ENCODE data around the gene SMIM13. TPM values are rescaled to one million over a fixed set of nuclear protein-coding genes. Genes with fewer than 3 reads are reported as not detected.
"Not testable (repeated sequence)": the region's sequence is repeated elsewhere in the genome, so short reads cannot be mapped to it uniquely, and the experiment has no call there.

SMIM13 gene
- total and polyA plus RNA-seq, 5 experiments from 2014 or later: 1.7 to 5.7 (median 3.0) TPM

DNA sequence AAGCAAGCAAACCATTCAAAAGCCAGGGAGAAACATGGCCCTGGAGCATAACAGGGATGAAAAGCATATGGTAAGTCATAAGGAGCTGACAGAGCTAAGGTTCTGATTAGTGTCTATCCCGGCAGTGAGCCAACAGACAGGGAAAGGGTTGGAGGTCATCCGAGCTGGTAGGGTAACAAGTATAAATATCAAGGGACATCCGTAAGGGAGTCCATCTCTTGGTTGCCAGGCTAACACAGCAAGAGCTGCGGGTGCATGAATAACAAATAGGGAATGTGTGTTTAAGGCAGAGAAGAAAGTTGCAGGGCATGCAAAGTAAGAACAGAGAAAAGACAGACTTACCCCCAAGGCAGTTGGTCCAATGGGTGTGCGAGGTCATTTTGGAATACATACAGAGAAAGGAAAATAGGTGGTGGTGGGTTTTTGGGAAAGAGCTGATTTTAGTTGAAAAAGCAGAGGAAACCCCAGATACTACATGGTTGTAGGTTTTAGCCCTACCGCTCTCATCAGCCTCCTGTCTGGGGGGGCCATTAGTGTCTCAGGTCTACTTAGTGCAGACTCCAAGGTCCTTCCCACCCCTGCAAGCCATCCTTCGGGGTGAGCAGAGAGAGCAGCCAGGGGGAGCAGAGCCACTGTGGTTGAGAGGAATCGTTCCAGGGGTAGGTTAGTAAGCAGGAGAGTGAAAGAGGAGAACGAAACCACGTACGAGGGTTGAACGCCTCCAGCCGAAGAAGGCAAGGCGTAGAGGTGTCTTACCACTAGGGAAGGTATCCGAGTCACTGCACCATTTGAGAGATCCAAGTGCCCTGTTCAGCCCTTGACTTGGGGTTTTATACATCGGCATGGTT lies 17.5 kb downstream of the SMIM13 start, which contains the start of gene ERVFRD-1:
ERVFRD-1 (minus strand) TSS at position 805 of the 848 bp plus-strand sequence. CDS start 6,415 bp downstream, outside the sequence.
- Mint-ChIP-seq H3K36me3 (peaks cover 0 to 2% (median 0%) of the 10 kb centered on the region in 3 donors), H3K27ac (peak within 1 kb of the TSS in 9 of 10 donors; percentile 47 to 80 (median 60)), H3K9me3 (no peaks in the 10 kb centered on the region), H3K27me3 (no peaks in the 10 kb centered on the region), H3K4me3 (peak within 1 kb of the TSS; percentile 46 to 84 (median 70)), H3K4me1 (peaks cover 20 to 45% (median 28%) of the 10 kb centered on the region in 4 donors)
- peak; percentile 28 to 45 for ATAC-seq
- POLR2A ChIA-PET: interaction anchor here (0.6 kb wide), 1 partner anchor 449 kb away, joined by 3 read pairs; no protein-coding TSS in a partner anchor
- no peak for DNase-seq

GRCh38 chr6:11111769-11112437 lies 18.3 kb downstream of the SMIM13 start:
- H3K4me1 Mint-ChIP-seq: peaks cover 18 to 38% (median 31%) of the 10 kb centered on the region in 4 donors

DNA sequence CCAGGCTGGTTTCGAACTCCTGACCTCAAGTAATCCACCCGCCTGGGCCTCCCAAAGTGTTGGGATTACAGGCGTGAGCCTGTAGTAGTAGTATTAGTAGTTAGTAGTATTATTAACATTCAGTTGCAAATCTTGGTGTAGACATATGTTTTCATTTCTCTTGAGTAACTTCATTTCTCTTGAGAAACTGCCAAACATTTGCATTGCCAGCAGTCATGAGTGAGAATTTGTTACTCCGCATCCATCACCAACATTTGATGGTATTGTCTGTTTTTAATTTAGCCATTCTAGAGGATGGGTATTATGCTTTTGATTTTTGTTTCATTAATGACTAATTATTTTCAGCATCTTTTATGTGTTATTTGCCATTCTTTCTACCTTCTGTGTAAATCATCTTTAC lies 19.4 kb downstream of the SMIM13 start:
- Mint-ChIP-seq H3K36me3 (peaks cover 0 to 1% (median 0%) of the 10 kb centered on the region in 3 donors), H3K27ac (no peak overlapping the region), H3K27me3 (no peaks in the 10 kb centered on the region), H3K4me3 (no peak overlapping the region), H3K9me3 (no peaks in the 10 kb centered on the region), H3K4me1 (peaks cover 14 to 32% (median 28%) of the 10 kb centered on the region in 4 donors)
- ATAC-seq: no peak
- POLR2A ChIA-PET: no interaction called here
- no peak for DNase-seq

More at GRCh38 chr6:11111769-11112437, 18.3 kb downstream of the SMIM13 start:
- Mint-ChIP-seq H3K27ac (peak overlapping the region in 9 of 10 donors; percentile 47 to 80 (median 60)), H3K27me3 (no peaks in the 10 kb centered on the region), H3K9me3 (no peaks in the 10 kb centered on the region), H3K36me3 (peaks cover 0 to 1% (median 0%) of the 10 kb centered on the region in 3 donors), H3K4me3 (peak overlapping the region; percentile 46 to 84 (median 70))
- ATAC-seq (peak in 1 of 2 donors; percentile 38), DNase-seq (no peak)
- POLR2A ChIA-PET: interaction anchor here (0.6 kb wide), 1 partner anchor 448 kb away, joined by 3 read pairs; no protein-coding TSS in a partner anchor

GRCh38 chr6:11115808-11116536 lies 22.3 kb downstream of the SMIM13 start:
- H3K36me3 Mint-ChIP-seq, POLR2A ChIA-PET, DNase-seq, H3K9me3 Mint-ChIP-seq, ATAC-seq, H3K4me3 Mint-ChIP-seq, H3K27ac Mint-ChIP-seq, H3K27me3 Mint-ChIP-seq: not testable (repeated sequence)
- H3K4me1 Mint-ChIP-seq: peaks cover 18 to 36% (median 31%) of the 10 kb centered on the region in 4 donors

DNA sequence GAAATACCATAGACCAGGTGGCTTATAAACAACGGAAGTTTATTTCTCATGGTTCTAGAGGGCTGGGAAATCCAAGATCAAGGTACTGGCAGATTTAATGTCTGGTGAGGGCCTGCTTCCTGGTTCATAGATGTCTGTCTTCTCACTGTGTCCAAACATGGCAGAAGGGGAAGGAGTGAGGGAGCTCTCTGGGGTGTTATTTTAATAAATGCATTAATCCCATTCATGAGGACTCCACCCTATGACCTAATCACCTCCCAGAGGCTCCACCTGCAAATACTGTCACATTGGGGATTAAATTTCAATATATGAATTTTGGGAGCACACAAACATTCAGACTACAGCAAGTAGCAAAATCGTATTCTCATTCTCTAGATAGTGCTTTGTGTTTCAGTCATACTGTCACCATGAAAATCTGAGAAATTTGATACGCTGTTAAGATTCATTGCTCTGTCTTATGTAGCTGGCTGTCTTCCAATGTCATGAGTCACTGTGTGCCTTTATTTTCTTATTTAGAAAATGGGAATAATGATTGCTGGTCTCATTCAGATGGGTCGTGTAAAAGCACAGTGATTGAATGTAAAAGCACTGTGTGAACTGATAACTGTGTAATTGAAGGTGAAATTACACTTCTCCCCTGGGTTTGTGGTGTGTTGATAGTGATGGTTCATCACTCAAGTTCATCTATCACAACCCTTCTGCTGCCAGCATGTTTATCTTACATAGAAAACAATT lies 26.8 kb downstream of the SMIM13 start:
- POLR2A ChIA-PET: no interaction called here
- Mint-ChIP-seq H3K4me3 (no peak overlapping the region), H3K27me3 (no peaks in the 10 kb centered on the region), H3K9me3 (peaks cover 0 to 1% (median 0%) of the 10 kb centered on the region in 9 donors), H3K4me1 (peaks cover 18 to 22% (median 19%) of the 10 kb centered on the region in 4 donors), H3K36me3 (peaks cover 5 to 7% (median 6%) of the 10 kb centered on the region in 3 donors), H3K27ac (no peak overlapping the region)
- ATAC-seq (no peak), DNase-seq (no peak)

GRCh38 chr6:11121851-11122250 lies 28.2 kb downstream of the SMIM13 start:
- no peak for DNase-seq
- Mint-ChIP-seq H3K27ac (peak overlapping the region in 1 of 10 donors; percentile 58), H3K9me3 (peaks cover 0 to 1% (median 0%) of the 10 kb centered on the region in 9 donors), H3K27me3 (no peaks in the 10 kb centered on the region), H3K36me3 (peaks cover 5 to 18% (median 9%) of the 10 kb centered on the region in 3 donors), H3K4me1 (peaks cover 13 to 22% (median 18%) of the 10 kb centered on the region in 4 donors), H3K4me3 (no peak overlapping the region)
- ATAC-seq: no peak
- POLR2A ChIA-PET: no interaction called here

DNA sequence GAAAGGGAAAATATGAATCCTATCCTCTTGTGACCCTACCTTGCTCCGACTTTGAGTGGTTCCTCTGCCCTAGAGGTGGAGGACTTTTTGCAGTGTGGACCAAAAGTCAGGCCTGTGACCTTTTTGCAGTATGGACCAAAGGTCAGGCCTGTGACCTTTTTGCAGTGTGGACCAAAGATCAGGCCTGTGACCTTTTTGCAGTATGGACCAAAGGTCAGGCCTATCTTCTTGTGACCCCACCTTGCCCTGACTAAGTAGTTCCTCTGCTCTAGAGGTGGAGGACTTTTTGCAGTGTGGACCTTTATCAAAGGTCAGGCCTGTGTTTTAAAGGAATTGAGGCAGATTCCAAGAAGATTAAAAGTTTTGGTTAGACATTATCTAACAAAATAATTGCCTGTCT lies 28.7 kb downstream of the SMIM13 start:
- Mint-ChIP-seq H3K27me3 (no peaks in the 10 kb centered on the region), H3K27ac (no peak overlapping the region), H3K9me3 (peaks cover 0 to 1% (median 0%) of the 10 kb centered on the region in 9 donors), H3K4me1 (peaks cover 14 to 22% (median 20%) of the 10 kb centered on the region in 4 donors), H3K36me3 (peaks cover 5 to 21% (median 12%) of the 10 kb centered on the region in 3 donors), H3K4me3 (no peak overlapping the region)
- ATAC-seq: no peak
- no peak for DNase-seq
- POLR2A ChIA-PET: no interaction called here

GRCh38 chr6:11123978-11124377 lies 30.3 kb downstream of the SMIM13 start:
- no peak overlapping the region for H3K27ac Mint-ChIP-seq
- no peak for DNase-seq
- no peak for ATAC-seq
- peaks cover 13 to 22% (median 17%) of the 10 kb centered on the region in 4 donors for H3K4me1 Mint-ChIP-seq
- POLR2A ChIA-PET: no interaction called here
- no peaks in the 10 kb centered on the region for H3K27me3 Mint-ChIP-seq
- peaks cover 2 to 20% (median 12%) of the 10 kb centered on the region in 3 donors for H3K36me3 Mint-ChIP-seq
- H3K9me3 Mint-ChIP-seq: peaks cover 0 to 1% (median 0%) of the 10 kb centered on the region in 9 donors
- no peak overlapping the region for H3K4me3 Mint-ChIP-seq

GRCh38 chr6:11126876-11127275 lies 33.2 kb downstream of the SMIM13 start:
- DNase-seq (no peak), ATAC-seq (no peak)
- H3K27me3 Mint-ChIP-seq: no peaks in the 10 kb centered on the region
- peaks cover 0 to 17% (median 8%) of the 10 kb centered on the region in 3 donors for H3K36me3 Mint-ChIP-seq
- H3K27ac Mint-ChIP-seq: no peak overlapping the region
- H3K9me3 Mint-ChIP-seq: peaks cover 0 to 1% (median 0%) of the 10 kb centered on the region in 9 donors
- H3K4me3 Mint-ChIP-seq: no peak overlapping the region
- H3K4me1 Mint-ChIP-seq: peaks cover 13 to 29% (median 18%) of the 10 kb centered on the region in 4 donors
- POLR2A ChIA-PET: no interaction called here

DNA sequence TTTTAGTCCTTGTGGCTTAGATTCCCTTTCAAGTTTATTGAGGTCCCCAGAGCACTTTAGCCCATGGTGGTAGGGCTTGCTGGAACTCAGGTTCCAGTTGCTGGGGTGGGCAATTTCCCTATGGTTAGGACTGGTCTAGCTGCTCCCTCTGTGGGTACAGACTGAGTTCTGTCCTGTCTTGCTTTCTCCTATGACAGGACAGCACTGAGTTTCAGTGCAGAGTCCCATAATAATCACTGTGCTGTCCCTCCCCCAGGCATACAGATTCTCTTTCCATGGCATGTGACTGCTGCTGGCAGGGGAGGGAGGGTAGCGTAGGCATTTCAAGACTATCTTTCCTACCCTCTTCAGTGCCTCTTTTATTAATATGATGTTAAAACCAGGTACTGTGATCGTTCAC lies 35.0 kb downstream of the SMIM13 start:
- POLR2A ChIA-PET: no interaction called here
- no peak for DNase-seq
- H3K9me3 Mint-ChIP-seq: peaks cover 0 to 1% (median 0%) of the 10 kb centered on the region in 9 donors
- no peaks in the 10 kb centered on the region for H3K27me3 Mint-ChIP-seq
- ATAC-seq: no peak
- H3K27ac Mint-ChIP-seq: peak overlapping the region in 2 of 10 donors; percentile 18 to 38
- H3K4me3 Mint-ChIP-seq: no peak overlapping the region
- H3K36me3 Mint-ChIP-seq: peaks cover 0 to 17% (median 8%) of the 10 kb centered on the region in 3 donors
- H3K4me1 Mint-ChIP-seq: peaks cover 11 to 29% (median 17%) of the 10 kb centered on the region in 4 donors

DNA sequence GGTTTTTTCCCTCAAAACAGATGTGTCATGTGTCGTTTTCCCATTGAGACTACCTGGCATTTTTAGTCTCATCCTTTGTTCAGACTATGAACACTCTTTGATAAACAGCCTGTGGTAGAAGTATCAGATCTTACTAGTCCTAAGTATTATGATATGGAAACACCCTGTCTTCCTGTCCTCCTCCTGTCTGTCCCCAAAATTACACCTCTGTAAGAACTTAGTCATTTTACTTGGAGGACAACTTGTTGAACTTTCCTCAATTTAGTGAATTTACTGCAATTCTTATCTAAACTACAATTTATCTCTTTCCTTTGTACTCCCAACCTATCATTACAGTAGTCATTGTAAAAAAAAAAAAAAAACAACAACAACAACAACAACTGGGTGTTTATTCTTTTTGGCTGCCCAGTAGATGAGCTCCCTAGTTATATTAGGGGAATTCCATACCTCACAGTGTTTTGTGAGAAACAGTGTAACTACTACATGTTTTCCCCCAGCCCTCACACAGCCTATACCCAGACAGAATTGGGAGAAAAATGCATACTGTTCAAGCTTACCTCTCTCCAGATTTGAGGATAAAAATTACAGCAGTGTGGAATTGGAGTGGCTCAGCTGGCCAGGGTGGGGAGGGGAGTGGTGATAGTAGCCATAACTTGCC lies 36.4 kb downstream of the SMIM13 start:
- peaks cover 0 to 26% (median 17%) of the 10 kb centered on the region in 3 donors for H3K36me3 Mint-ChIP-seq
- H3K27ac Mint-ChIP-seq: peak overlapping the region in 1 of 10 donors; percentile 39
- POLR2A ChIA-PET: no interaction called here
- no peak overlapping the region for H3K4me3 Mint-ChIP-seq
- DNase-seq: no peak
- peaks cover 8 to 29% (median 17%) of the 10 kb centered on the region in 4 donors for H3K4me1 Mint-ChIP-seq
- H3K9me3 Mint-ChIP-seq: no peaks in the 10 kb centered on the region
- no peak for ATAC-seq
- H3K27me3 Mint-ChIP-seq: no peaks in the 10 kb centered on the region
